SK-N-SH (cell line): ENCODE results near the gene PLXNA4. TPM values are rescaled to one million over a fixed set of nuclear protein-coding genes. Genes with fewer than 3 reads are reported as not detected.

Experiments used
- CTCF ChIA-PET: fragments of 300-600, 350-600 bp; formaldehyde crosslinking; extraction: SDS; loops from one replicate; lab custom pipeline; 2021; lab: Yijun Ruan, JAX
- POLR2A ChIA-PET: fragments of 350-600 bp; sonication (Branson Sonifier 250); formaldehyde crosslinking; extraction: SDS; loops from one replicate; lab custom pipeline; 2020; ENCODE audit warnings: antibody characterized with exemption, inconsistent platforms; lab: Yijun Ruan, JAX
- DNase-seq: peaks from one replicate; pipeline ENCODE4 v3.0.0; 2012
- H2AFZ ChIP-seq: fragments of 200-600 bp; sonication (generic); 2 replicates; pipeline ENCODE4 v1.8.1; 2016; ENCODE audit warnings: antibody characterized with exemption, mild to moderate bottlenecking, low read depth
- H3F3A ChIP-seq: fragments of 200-600 bp; sonication (generic); replicated peaks from 2 replicates; pipeline ENCODE3; 2016; ENCODE audit warnings: antibody characterized with exemption, mild to moderate bottlenecking; ENCODE audit not compliant: insufficient read depth
- H3K27ac ChIP-seq, 2 experiments: fragments of 200-500 bp in 1 of 2; fragments of 200-600 bp in 1 of 2; sonication (Bioruptor generic) in 1 of 2; sonication (generic), shearing (Covaris generic) in 1 of 2; 2 replicates each; pipeline versions ENCODE4 v1.5.1 to v1.6.1; 2014 to 2016; ENCODE audit warnings: low read depth in 2 of 2, inconsistent platforms in 1 of 2, low read length in 1 of 2, mild to moderate bottlenecking in 1 of 2, mixed read lengths in 1 of 2
- H3K27me3 ChIP-seq: fragments of 200-600 bp; sonication (generic), shearing (Covaris generic); 2 replicates; pipeline ENCODE4 v1.6.1; 2016; ENCODE audit warnings: mixed run types; ENCODE audit not compliant: insufficient read depth
- H3K36me3 ChIP-seq, 2 experiments: fragments of 200-500 bp in 1 of 2; fragments of 200-600 bp in 1 of 2; sonication (Bioruptor generic) in 1 of 2; sonication (generic) in 1 of 2; replicated peaks in 1 of 2; 2 replicates each; pipeline versions ENCODE3 to v1.5.1; 2014 to 2016; ENCODE audit warnings: low read length in 1 of 2, mild to moderate bottlenecking in 1 of 2; ENCODE audit not compliant: insufficient read depth in 2 of 2, control insufficient read depth in 1 of 2
- H3K4me1 ChIP-seq, 2 experiments: fragments of 200-500 bp in 1 of 2; fragments of 200-600 bp in 1 of 2; sonication (Bioruptor generic) in 1 of 2; sonication (generic), shearing (Covaris generic) in 1 of 2; 2 replicates each; pipeline versions ENCODE4 v1.5.1 to v1.6.1; 2014 to 2016; ENCODE audit warnings: low read depth in 1 of 2, low read length in 1 of 2, mixed run types in 1 of 2; ENCODE audit not compliant: insufficient read depth in 2 of 2, control insufficient read depth in 1 of 2
- H3K4me2 ChIP-seq: fragments of 200-600 bp; sonication (generic), shearing (Covaris generic); 2 replicates; pipeline ENCODE4 v1.6.1; 2017; ENCODE audit warnings: mixed run types
- H3K4me3 ChIP-seq, 2 experiments: fragments of 200-500 bp in 1 of 2; fragments of 200-600 bp in 1 of 2; sonication (Bioruptor generic) in 1 of 2; sonication (generic), shearing (Covaris generic) in 1 of 2; 2 replicates each; pipeline versions ENCODE4 v1.5.1 to v1.8.1; 2014 to 2016; ENCODE audit warnings: low read depth in 2 of 2, inconsistent platforms in 1 of 2, low read length in 1 of 2, mild to moderate bottlenecking in 1 of 2, mixed read lengths in 1 of 2, moderate library complexity in 1 of 2
- H3K79me2 ChIP-seq: fragments of 200-600 bp; sonication (generic); 2 replicates; pipeline ENCODE4 v1.8.1; 2017; ENCODE audit warnings: mild to moderate bottlenecking; ENCODE audit not compliant: insufficient read depth
- H3K9ac ChIP-seq: fragments of 200-600 bp; sonication (generic); 2 replicates; pipeline ENCODE4 v1.6.1; 2017; ENCODE audit warnings: mixed run types
- H3K9me2 ChIP-seq: fragments of 200-600 bp; sonication (generic); 2 replicates; pipeline ENCODE4 v1.6.1; 2017; ENCODE audit warnings: mixed run types
- H3K9me3 ChIP-seq: fragments of 200-600 bp; sonication (generic); 2 replicates; pipeline ENCODE4 v1.6.1; 2017; ENCODE audit warnings: mixed run types, mild to moderate bottlenecking, moderate library complexity
- H4K20me1 ChIP-seq: fragments of 200-600 bp; sonication (generic); 2 replicates; pipeline ENCODE4 v1.6.1; 2017; ENCODE audit warnings: mild to moderate bottlenecking, mixed run types; ENCODE audit not compliant: insufficient read depth
- CHD2 ChIP-seq: fragments of 150-350 bp; IDR thresholded peaks from 2 replicates; pipeline ENCODE4 v1.6.1; 2018; ENCODE audit warnings: low read length; ENCODE audit not compliant: partially characterized antibody
- ELF1 ChIP-seq: IDR thresholded peaks from 2 replicates; pipeline ENCODE4 v1.4.0; 2012
- EZH2phosphoT487 ChIP-seq: fragments of 200-600 bp; sonication (generic); IDR thresholded peaks from 2 replicates; pipeline ENCODE4 v1.6.1; 2017; ENCODE audit warnings: low read depth, mixed run types, mild to moderate bottlenecking, antibody characterized with exemption, moderate library complexity, borderline replicate concordance
- FOXJ3 ChIP-seq: sonication (generic); formaldehyde crosslinking; IDR thresholded peaks from 2 replicates; pipeline ENCODE4 v1.5.1; 2020; ENCODE audit warnings: mild to moderate bottlenecking, missing genetic modification reagents
- FOXM1 ChIP-seq: IDR thresholded peaks from 2 replicates; pipeline ENCODE4 v1.4.0; 2012; ENCODE audit warnings: low read depth, mild to moderate bottlenecking
- JUND ChIP-seq: IDR thresholded peaks from 2 replicates; pipeline ENCODE4 v1.4.0; 2012
- MXI1 ChIP-seq: IDR thresholded peaks from 2 replicates; pipeline ENCODE4 v1.6.1; 2012; ENCODE audit warnings: mild to moderate bottlenecking, low read depth, low read length, improper control_type of control experiment
- RAD21 ChIP-seq: IDR thresholded peaks from 2 replicates; pipeline ENCODE4 v1.6.1; 2012; ENCODE audit warnings: mild to moderate bottlenecking, low read length
- RCOR1 ChIP-seq: fragments of 150-350 bp; IDR thresholded peaks from 2 replicates; pipeline ENCODE4 v1.6.1; 2017; ENCODE audit warnings: antibody characterized with exemption, low read length
- RFX5 ChIP-seq: IDR thresholded peaks from 2 replicates; pipeline ENCODE4 v1.6.1; 2012; ENCODE audit warnings: mild to moderate bottlenecking, improper control_type of control experiment, low read length
- RXRA ChIP-seq: IDR thresholded peaks from 2 replicates; pipeline ENCODE4 v1.4.0; 2012; ENCODE audit warnings: low read depth, mild to moderate bottlenecking, borderline replicate concordance
- SIN3A ChIP-seq: IDR thresholded peaks from 2 replicates; pipeline ENCODE4 v1.6.1; 2012; ENCODE audit warnings: low read depth, mild to moderate bottlenecking, low read length, moderate library complexity, borderline replicate concordance
- SMC3 ChIP-seq: IDR thresholded peaks from 2 replicates; pipeline ENCODE4 v1.6.1; 2012; ENCODE audit warnings: low read depth, low read length, improper control_type of control experiment
- TCF12 ChIP-seq: IDR thresholded peaks from 2 replicates; pipeline ENCODE4 v1.4.0; 2012
- TEAD4 ChIP-seq: IDR thresholded peaks from 2 replicates; pipeline ENCODE4 v1.4.0; 2012; ENCODE audit warnings: mild to moderate bottlenecking, borderline replicate concordance; ENCODE audit not compliant: insufficient read depth
- YY1 ChIP-seq: IDR thresholded peaks from 2 replicates; pipeline ENCODE4 v1.4.0; 2012; ENCODE audit warnings: low read depth, mild to moderate bottlenecking
- ZBTB33 ChIP-seq: IDR thresholded peaks from 2 replicates; pipeline ENCODE4 v1.4.0; 2012; ENCODE audit warnings: low read depth, borderline replicate concordance
- WGBS: methylation state at CpG from one replicate; pipeline ENCODE4 v1.1.6; 2017; ENCODE audit warnings: low lambda C conversion rate; 5-methylcytosine and 5-hydroxymethylcytosine counted together
- polyA plus RNA-seq, 3 experiments: library from polyadenylated mRNA; depleted of rRNA; stranded (reverse); fragments of >200 nt; gene quantifications; 2 replicates each; pipeline ENCODE4 v1.2.3, GENCODE V29; 2012
- TF ChIP-seq, protein P1 (sequence below): IDR thresholded peaks from 2 replicates; pipeline ENCODE4 v1.4.0; 2012; ENCODE audit warnings: low read depth, borderline replicate concordance
- TF ChIP-seq, protein P2 (sequence below): IDR thresholded peaks from 2 replicates; pipeline ENCODE4 v1.4.0; 2012; ENCODE audit warnings: low read depth
- TF ChIP-seq, protein P3 (sequence below): IDR thresholded peaks from 2 replicates; pipeline ENCODE4; 2012

The PLXNA4 gene
- polyA plus RNA-seq, 1 of the 3 experiments (the other 2 are of a cell fraction) = 2.4 TPM

DNA sequence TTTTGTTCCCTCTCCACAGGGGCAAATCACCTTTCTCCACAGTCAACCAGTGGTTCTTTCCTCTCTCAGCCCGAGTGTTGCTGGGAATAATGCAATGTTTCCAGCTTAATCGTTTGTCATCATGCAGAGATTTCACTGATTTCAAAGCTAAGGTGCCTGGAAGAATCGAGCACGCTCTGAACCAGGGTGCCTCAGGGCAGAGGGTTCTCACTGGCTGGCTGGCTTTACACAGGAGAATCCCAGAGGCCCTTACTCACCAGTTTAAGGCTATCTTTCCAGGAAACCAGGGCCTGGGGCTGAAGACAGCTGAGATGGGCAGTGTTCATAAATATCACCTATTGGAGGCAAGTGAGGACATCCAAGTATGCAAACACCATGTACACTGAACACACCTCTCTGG, 21.8 kb downstream of the PLXNA4 start:
- 51% methylated on average over 4 of the region's 4 CpGs for WGBS
- H3K9ac ChIP-seq = no peak overlapping the region
- ChIA-PET POLR2A (no interaction called here), CTCF (interaction anchor here (2.0 kb wide), 1 partner anchor 236 kb away, joined by 8 read pairs; no protein-coding TSS in a partner anchor)
- no peak overlapping the region; a peak in 1 of 4 replicates for H3K4me3 ChIP-seq
- no peaks in the 10 kb centered on the region for H3K9me3 ChIP-seq
- H3F3A ChIP-seq = no peaks in the 10 kb centered on the region
- H3K79me2 ChIP-seq = no peaks in the 10 kb centered on the region
- H3K4me2 ChIP-seq = no peak overlapping the region
- no peaks in the 10 kb centered on the region for H3K27me3 ChIP-seq
- H3K27ac ChIP-seq = no peak overlapping the region
- no peaks in the 10 kb centered on the region for H3K36me3 ChIP-seq
- DNase-seq = no peak
- no peak overlapping the region for H2AFZ ChIP-seq
- peaks cover 0 to 7% of the 10 kb centered on the region in 2 experiments; a peak in 1 of 4 replicates for H3K4me1 ChIP-seq
- TF ChIP-seq, protein P1, sequence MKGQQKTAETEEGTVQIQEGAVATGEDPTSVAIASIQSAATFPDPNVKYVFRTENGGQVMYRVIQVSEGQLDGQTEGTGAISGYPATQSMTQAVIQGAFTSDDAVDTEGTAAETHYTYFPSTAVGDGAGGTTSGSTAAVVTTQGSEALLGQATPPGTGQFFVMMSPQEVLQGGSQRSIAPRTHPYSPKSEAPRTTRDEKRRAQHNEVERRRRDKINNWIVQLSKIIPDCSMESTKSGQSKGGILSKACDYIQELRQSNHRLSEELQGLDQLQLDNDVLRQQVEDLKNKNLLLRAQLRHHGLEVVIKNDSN = no peak
- no peak for TF ChIP-seq RCOR1
- no peak for TF ChIP-seq MXI1
- no peak for TF ChIP-seq JUND
- no peak for TF ChIP-seq FOXM1
- no peak for TF ChIP-seq ZBTB33
- TF ChIP-seq CHD2 = no peak
- TF ChIP-seq, protein P2, sequence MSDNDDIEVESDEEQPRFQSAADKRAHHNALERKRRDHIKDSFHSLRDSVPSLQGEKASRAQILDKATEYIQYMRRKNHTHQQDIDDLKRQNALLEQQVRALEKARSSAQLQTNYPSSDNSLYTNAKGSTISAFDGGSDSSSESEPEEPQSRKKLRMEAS = no peak
- no peak for TF ChIP-seq ELF1
- no peak for TF ChIP-seq RXRA
- TF ChIP-seq TCF12 = no peak
- TF ChIP-seq, all 33 proteins: peak for 0
- H3K9me2 ChIP-seq = no peaks in the 10 kb centered on the region
- no peaks in the 10 kb centered on the region for H4K20me1 ChIP-seq

DNA sequence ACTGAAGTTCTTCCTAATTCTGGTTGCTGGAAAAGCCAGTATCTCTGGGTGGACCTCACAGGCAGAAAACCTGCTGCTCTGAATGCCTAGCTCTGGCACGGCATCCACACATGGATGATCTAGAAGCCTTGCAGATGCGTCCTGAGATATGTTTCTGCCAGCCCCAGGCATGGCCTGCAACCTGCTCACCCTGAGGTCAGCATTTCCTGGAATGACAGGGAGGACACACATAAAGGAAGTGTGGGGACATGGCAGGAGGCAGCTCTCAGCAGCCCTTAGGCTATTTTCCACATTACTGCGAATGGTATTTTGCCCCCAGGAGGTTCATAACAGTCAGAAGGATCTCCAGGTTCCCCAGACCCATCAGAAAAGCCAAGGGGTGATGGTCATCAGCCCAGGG, 23.2 kb downstream of the PLXNA4 start:
- Histone ChIP-seq H3K79me2 (no peaks in the 10 kb centered on the region), H2AFZ (no peak overlapping the region), H3K9ac (no peak overlapping the region), H4K20me1 (no peaks in the 10 kb centered on the region), H3K4me3 (no peak overlapping the region), H3K9me3 (no peaks in the 10 kb centered on the region), H3K27ac (no peak overlapping the region), H3K27me3 (no peaks in the 10 kb centered on the region), H3K9me2 (no peaks in the 10 kb centered on the region), H3F3A (no peaks in the 10 kb centered on the region), H3K4me1 (peaks cover 0 to 7% of the 10 kb centered on the region in 2 experiments; a peak in 1 of 4 replicates)
- ChIA-PET POLR2A (no interaction called here), CTCF (interaction anchor here (1.1 to 1.3 kb wide), 2 partner anchors 9 to 235 kb away, joined by 4 to 5 read pairs; no protein-coding TSS in a partner anchor)
- 43% methylated on average over 3 of the region's 3 CpGs for WGBS
- no peak for TF ChIP-seq TEAD4
- no peak for TF ChIP-seq RXRA
- TF ChIP-seq RAD21 = no peak
- TF ChIP-seq FOXJ3 (CRISPR knock-in tag) = no peak
- TF ChIP-seq EZH2phosphoT487 = no peak
- no peak for TF ChIP-seq JUND
- TF ChIP-seq RFX5 = no peak
- no peak for TF ChIP-seq YY1
- no peak for TF ChIP-seq FOXM1
- TF ChIP-seq, protein P3, sequence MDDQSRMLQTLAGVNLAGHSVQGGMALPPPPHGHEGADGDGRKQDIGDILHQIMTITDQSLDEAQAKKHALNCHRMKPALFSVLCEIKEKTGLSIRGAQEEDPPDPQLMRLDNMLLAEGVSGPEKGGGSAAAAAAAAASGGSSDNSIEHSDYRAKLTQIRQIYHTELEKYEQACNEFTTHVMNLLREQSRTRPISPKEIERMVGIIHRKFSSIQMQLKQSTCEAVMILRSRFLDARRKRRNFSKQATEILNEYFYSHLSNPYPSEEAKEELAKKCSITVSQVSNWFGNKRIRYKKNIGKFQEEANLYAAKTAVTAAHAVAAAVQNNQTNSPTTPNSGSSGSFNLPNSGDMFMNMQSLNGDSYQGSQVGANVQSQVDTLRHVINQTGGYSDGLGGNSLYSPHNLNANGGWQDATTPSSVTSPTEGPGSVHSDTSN = no peak
- no peak for TF ChIP-seq SMC3
- TF ChIP-seq SIN3A = no peak
- no peak for TF ChIP-seq MXI1
- TF ChIP-seq, all 33 proteins: peak for 0
- Histone ChIP-seq H3K4me2 (no peak overlapping the region), H3K36me3 (no peaks in the 10 kb centered on the region)
- DNase-seq = no peak
